ENCODE results near the gene TTC3.
A peak's percentile ranks its signal among the peaks of the same experiment; 100 is the strongest.
"Not testable (repeated sequence)": the region's sequence is repeated elsewhere in the genome, so short reads cannot be mapped to it uniquely, and the experiment has no call there.

Gene TTC3

DNA sequence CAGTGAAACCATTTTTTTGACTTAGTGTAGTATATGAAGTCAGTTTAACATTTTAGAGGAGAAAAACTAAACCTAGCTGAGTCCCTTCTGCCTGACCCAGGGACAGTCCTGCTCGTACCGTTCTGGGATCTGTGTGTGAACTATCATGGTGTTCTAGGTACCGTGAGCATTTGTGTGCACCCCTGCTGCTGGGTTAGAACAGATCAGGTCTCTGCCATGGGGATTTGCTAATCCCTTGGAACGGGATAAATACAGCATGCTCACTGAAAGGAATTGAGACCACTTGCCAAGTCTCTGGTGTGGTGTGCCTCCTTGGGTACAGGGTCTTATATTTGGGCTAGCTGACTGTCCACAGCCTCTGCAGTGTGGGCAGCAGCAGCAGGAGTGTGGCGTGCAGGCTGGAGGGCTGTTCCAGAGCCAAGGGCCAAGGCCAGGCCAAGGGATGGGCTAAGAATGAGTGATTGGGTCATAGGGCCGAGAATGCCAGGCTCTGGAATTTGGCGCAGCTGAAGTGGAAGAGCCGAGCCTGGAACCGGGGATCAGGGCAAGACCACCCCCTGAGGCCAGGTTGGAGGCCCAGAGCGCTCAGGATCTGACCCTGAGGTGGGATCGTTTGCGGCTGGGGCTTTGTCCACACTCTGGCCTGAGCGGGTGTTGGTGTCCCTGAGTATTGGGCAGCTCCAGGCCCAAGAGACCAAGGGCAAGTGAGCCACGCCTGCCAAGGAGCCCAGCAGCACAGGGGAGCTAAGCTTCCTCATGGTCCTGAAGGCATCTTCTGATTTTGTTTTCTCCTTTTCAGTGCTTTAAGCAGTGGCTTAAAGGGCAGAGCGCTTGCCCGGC, 127.8 kb downstream of the TTC3 start:
- DNase-seq, result no peak

DNA sequence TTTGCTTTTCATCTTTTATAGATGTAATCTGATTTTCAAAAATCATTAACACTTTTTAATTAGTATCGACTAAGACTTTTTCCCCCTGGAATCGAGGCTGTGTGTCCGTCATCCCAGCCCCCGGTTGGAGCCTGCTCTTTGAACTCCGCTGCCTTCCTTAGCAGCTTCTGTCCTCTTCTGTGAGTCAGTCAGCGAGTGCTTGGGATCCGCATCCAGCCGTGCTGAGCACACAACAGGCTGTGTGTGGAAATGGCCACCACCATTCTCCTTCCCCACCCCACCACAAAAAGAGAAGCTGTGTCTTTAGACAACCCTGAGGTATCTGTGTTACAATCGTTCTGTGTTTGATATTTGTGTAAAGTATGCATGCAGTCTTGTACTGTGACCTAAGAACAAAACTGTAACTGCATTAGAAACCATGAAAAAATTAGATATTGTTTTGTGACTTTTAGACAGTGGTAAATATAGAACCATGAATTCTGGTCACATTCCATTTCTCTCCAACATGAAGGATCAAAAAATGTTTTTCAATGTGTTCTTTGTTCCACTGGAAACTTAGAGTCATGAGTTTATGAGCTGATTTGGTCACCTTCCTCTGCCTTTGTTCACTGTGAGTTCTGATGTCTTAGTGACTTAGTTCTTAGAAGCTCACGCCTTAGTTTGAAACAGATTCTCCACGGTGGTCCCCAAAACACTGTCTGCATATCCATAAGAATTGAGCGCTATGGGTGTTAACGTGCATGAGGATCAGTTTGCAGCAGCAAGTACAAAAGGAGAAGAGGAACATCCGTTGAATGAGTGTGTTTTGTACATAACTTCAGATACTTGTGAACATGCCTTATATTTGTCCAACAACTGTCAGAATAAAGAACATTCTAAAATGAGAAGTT, 129.4 kb downstream of the TTC3 start:
- DNase-seq, result no peak

DNA sequence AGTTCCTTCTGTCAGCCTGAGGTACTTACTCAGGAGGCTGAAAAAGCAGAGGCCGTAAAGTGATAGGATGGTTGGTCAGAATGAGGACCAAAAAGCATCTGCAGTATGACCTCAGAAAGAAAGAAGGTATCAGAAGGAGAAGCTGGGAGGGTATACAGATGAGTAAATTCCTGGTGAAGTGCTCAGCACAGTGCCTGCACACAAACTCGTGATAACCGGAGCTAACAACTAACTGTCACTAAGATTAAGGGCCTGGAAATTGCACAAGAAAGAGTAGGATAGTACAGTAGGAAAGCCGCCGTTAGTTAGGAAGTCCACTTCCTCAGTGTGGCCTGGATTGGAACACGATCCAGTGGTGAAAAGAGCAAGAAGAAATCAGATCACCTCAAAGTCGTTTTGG, 131.5 kb downstream of the TTC3 start:
- no peak for DNase-seq

DNA sequence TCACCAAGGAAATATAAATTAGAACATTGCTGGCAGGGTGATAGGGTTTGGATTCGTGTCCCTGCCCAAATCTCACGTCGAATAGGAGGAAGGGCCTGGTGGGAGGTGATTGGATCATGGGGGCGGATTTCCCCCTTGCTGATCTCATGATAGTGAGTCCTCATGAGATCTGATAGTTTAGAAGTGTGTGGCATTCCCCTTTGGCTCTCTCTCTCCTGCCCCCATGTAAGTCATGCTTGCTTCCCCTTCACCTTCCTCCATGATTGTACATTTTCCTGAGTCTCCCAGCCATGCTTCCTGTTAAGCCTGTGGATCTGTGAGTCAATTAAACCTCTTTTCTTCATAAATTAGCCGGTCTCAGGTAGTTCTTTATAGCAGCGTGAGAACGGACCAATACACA, 133.4 kb downstream of the TTC3 start:
- DNase-seq, result no peak

DNA sequence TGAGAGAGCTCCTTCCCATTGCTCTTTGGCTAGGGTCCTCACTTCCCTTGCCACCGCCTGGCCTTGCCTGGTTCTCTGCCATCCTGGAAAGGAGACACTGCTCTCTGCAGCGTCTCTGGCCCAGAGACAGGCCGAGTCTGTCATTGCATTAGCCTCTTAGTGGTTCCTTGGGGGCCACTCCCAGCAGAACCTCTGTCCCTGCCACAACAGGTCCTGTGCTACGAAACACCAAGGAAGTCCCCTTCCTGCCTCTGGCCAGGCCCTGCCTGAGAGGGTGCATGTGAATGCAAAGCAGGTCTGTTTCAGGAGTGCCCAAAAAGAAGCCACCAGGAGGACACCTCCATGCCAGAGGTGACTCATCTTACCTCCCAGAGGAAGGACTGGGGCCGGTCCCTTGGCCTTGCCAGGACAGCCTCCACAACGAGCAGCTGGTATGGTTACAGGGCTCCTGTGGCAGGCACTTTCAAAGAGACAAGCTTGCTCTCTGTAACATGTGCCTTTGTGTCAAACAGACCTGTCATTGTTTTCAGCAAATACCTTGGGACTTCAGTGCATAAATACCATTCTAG, 134.5 kb downstream of the TTC3 start:
- no peak for DNase-seq

DNA sequence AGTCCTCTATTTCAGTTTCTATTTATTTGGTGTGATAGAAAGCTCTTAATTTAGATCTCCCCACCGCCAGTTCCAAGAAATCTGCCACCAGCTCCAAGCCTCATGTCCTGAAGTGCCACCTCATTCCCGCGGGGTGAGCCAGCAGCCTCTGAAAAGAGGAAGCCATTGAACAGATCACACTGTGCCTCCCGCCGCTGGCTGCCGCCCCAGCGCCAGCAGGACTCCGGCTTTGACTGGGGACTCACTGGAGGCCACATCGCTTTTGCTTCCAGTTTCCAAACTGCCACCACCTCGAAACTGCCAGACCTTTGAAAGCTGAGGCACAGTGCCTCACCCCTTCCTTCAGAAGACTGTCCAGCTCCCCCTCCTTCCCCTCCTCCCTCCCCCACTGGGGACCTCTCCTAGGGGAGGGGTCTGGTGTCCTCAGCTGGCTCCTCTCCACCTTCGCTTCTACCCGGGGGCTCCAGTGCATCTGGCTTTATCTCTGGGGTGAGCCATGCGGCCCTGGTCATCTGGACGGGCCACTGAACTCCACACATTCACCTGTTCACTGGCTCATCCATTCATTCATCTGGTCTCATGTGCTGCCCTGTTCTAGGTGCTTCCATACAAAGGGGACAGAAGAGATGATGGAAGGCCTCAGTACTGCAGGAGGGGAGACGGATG, 135.1 kb downstream of the TTC3 start:
- DNase-seq, result peak; percentile 9

DNA sequence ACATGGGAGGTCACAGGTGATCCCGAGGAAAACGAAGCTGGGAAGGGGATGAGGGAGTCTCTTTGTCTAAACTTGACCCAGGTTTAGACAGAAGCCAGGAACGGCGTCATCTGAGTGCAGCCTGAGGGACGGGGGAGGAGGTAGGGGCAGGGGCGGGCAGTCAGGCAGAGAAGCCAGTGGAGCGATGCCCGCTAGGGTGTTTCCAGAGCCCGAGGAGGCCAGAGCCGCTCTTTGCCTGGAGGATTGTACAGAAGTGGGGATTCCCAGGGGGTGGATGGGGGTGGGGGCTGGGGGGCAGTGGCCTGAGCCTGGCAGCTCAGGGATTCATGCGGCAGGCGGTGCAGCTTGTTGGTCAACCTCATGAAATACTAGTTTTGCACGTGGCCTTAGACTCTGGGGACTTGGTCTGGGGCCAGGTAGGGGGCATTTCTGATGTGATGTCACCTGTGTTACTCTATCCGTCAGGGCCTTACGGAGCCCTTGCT, 135.7 kb downstream of the TTC3 start:
- no peak for DNase-seq

GRCh38 chr21:37210130-37210529, 137.1 kb downstream of the TTC3 start:
- DNase-seq, result no peak

GRCh38 chr21:37210799-37211198, 137.7 kb downstream of the TTC3 start:
- DNase-seq, result no peak

DNA sequence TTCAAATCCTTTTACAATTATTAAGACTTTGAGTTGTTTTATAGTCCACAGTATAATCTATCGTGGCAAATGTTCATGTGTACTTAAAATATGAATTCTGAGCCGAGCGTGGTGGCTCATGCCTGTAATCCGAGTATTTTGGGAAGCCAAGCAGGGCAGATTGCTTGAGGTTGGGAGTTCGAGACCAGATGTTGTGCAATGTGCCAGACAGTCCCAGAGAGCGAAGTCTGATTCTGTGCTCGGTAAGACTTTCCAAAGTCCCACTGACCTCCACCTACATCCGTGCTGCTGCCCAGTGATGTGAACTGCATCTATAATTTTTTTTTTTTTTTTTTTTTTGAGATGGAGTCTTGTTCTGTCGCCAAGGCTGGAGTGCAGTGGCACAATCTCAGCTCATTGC, 141.9 kb downstream of the TTC3 start:
- no peak for DNase-seq

DNA sequence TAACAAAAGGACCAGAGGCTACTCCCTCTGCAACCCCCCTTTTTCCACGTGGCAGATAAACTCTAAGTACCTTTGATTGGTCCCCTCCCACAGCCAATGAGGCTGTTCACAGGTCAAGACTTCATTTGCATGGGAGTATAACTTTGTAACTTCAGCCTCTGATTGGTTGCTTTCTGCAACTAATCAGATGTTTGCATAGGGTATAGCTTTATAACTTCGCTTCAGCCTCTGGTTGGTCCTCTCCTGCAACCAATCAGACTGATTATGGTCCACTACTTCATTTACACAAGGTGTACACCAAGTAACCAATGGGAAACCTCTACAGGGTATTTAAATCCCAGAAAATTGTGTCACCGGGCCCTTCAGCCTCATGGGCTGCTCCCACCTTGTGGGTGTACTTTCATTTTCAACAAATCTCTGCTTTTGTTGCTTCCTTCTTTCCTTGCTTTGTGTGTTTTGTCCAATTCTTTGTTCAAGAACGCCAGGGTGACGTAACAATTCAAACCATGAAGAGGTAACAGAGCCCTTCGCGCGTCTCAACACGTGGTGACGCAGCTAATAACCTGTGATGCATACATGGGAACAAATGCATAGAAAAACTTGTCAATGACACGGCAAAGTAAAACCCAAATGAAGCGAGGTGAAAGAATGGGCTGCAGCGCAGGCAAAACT, 146.8 kb downstream of the TTC3 start:
- DNase-seq, result peak; percentile 36

DNA sequence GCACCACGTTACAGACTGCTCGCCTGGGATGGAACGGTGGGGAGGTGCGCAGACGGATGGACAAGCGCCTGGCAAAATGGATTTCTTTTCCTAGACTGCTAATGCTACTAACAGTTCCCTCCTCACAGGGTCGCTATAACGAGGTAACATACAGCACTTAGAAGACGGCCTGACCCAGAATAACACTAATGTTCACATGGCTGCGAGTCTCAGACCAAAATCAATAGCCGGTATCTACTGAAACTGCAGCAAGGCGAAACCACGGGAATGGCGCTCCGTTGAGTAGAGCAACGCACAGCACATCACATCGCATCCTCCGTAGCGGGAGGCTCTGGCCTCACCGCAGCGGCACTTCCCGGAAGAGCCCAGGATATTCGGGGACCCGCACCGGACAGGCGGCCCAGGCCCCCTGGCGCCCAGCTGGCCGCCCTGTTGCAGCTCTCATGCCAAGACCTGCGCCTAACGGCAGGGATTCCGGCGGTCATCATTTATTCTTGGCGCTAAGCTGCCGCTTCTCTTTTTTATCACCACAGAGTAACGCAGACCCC, 147.5 kb downstream of the TTC3 start:
- peak; percentile 39 for DNase-seq

DNA sequence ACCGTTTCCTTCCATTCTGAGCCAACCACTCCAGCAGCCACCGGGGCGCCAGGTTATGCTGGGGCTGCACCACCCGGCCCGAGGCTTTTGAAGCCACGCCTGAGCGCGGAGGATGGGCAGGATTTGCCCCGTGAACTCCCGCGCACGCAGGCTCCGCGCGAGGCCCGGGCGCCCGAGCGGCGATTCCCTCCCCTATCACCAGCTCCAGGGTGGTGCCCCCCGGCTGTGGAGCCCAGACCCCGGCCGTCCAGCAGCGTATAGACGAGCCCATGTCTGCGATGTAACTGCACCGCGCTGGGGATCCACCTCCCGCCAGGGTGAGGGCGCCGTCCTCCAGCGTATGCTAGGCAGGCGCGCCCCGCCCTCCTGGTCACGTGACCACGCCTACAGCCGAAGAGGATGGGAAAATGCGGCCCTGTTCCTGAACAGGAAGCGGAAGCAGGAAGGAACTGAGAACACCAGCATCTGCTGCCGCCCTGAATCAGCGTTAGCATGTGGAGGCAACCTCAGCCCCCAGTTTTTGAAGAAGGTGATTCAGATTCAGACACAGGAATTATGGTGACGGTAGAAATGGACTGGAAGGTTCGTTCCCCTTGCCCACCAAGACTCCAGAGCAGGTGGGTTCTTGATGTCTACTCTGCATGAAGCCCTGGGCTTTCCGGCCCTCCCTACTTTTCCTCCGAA, 148.1 kb downstream of the TTC3 start:
- peak; percentile 94 for DNase-seq

- DNase-seq, result not testable (repeated sequence)
Observed at GRCh38 chr21:37222248-37222647, 149.2 kb downstream of the TTC3 start.

GRCh38 chr21:37223804-37224345, 150.8 kb downstream of the TTC3 start:
- DNase-seq, result no peak

- peak; percentile 55 for DNase-seq
Observed at GRCh38 chr21:37224861-37225839, 152.1 kb downstream of the TTC3 start.

DNA sequence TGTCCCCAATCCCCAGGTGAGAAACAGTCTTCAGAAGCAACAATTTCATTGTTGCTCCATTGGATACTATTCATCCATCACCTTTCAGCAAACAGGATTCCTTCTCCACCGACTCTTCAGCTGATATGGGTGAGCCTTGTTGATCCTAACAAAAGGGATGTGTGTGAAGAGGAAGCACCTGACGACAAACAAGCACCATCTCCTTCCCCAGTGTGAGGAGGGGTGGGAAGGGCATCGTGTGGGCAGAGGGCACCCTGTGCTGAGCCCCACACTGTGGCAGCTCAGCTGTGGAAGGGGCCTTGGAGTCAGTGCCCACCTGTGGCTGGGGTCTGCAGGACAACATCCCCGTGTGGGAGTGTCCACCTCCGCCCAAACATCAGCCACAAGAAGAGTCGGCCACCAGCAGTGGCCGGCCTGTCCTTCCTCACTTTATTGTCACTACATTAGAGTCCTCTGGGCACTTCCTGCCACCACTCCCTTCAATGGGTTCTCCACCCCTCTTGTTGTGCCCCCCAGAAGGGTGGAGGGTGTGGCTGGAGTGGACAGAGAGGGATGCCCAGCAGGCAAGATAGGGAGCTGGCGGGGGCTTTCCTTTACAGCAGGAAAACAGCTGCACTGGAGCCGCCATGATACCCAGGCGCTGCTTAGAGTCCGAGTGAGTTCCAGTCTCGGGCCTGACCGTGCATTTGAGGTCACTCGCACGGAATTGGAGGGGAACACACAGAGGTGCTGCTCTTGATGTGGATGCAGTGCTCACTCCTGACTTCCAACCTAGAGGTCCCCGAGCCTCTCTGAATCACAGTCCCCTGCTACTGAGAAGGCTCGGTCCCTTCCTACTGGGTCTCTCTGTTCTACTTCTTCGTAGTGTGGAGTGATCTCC, 153.2 kb downstream of the TTC3 start:
- no peak for DNase-seq

DNA sequence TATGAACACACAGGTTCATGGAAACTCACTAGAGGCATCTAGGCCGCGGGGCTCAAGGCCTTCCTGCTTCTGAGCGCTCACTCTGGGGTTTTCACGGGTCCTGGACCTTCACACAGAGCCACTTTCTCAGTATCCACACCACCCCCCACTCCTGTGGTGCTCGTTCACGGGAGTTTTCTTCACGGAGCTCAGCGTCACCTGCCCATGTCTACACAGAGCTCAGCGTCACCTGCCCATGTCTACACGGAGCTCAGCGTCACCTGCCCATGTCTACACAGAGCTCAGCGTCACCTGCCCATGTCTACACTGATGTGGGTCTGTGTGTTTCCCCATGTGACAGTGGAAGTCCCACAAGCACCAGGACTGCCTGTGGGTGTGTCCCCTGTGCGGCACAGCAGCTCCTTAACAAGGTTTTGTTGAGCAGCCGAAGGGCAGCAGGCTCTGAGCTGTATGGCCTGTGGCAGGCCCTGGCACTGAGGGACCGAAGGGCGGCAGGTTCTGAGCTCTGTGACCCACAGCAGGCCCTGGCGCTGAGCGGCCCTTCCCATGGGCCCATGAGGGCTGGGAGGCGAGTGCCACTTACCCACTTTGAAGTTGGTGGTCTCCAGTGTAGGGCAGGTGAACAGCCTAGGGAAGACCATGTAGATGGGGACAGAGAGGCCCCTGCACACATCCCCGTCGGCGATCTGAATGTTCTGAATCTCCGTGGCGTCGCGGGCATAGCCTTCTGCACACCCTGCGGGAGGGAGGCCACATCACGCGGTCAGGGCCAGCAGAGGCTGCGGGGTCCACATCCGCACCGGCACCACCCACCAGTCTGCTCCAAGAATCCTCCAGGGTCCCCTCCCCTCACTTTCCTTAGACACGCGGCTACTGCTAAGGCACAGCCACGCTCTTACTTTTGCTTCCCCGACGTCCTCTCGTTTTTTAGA, 154.3 kb downstream of the TTC3 start:
- DNase-seq, result no peak

All from CD4-positive, alpha-beta T cell treated with Interleukin-10 for 1 hour (primary cell).